H1 (cell line): ENCODE data around the gene BRD2. TPM values are rescaled to one million over a fixed set of nuclear protein-coding genes. Genes with fewer than 3 reads are reported as not detected.
A peak's percentile ranks its signal among the peaks of the same experiment; 100 is the strongest.

ENCODE experiments used
- ASH2L ChIP-seq: fragments of 200-600, 300-600 bp; sonication (generic); IDR thresholded peaks from one replicate; pipeline ENCODE4 v1.7.1; 2017; ENCODE audit warnings: low read length
- ATF2 ChIP-seq: IDR thresholded peaks from 2 replicates; pipeline ENCODE4 v1.6.1; 2012; ENCODE audit warnings: low read length, inconsistent platforms
- BACH1 ChIP-seq: IDR thresholded peaks from 2 replicates; pipeline ENCODE4 v1.6.1; 2012; ENCODE audit warnings: low read length, improper control_type of control experiment
- CBX8 ChIP-seq: fragments of 300-800, 300-1000 bp; sonication (generic); IDR thresholded peaks from 2 replicates; pipeline ENCODE4 v1.7.1; 2016; ENCODE audit warnings: low read depth, low read length, borderline replicate concordance
- CHD2 ChIP-seq: IDR thresholded peaks from 2 replicates; pipeline ENCODE4 v1.6.1; 2012; ENCODE audit warnings: low read length, improper control_type of control experiment
- CREB1 ChIP-seq: IDR thresholded peaks from 2 replicates; pipeline ENCODE4 v1.6.1; 2012; ENCODE audit warnings: inconsistent platforms
- E2F6 ChIP-seq: IDR thresholded peaks from 2 replicates; pipeline ENCODE4 v1.6.1; 2012; ENCODE audit warnings: inconsistent platforms
- HDAC2 ChIP-seq, 2 experiments: fragments of 300-600 bp in 1 of 2; sonication (generic) in 1 of 2; IDR thresholded peaks; 2 replicates each; pipeline ENCODE4 v1.6.1; 2011 to 2012; ENCODE audit warnings: low read depth in 2 of 2, low read length in 2 of 2, mild to moderate bottlenecking in 2 of 2, moderate library complexity in 2 of 2, borderline replicate concordance in 1 of 2, inconsistent platforms in 1 of 2
- JUN ChIP-seq: IDR thresholded peaks from 2 replicates; pipeline ENCODE4 v1.6.1; 2011; ENCODE audit warnings: low read depth, mild to moderate bottlenecking, improper control_type of control experiment, low read length
- JUND ChIP-seq: IDR thresholded peaks from 2 replicates; pipeline ENCODE4 v1.6.1; 2011; ENCODE audit warnings: mild to moderate bottlenecking, improper control_type of control experiment, low read length
- KDM5A ChIP-seq: fragments of 200-600 bp; IDR thresholded peaks from 2 replicates; pipeline ENCODE4 v1.7.1; 2012; ENCODE audit warnings: mild to moderate bottlenecking, low read length, inconsistent platforms, mixed read lengths
- NRF1 ChIP-seq: IDR thresholded peaks from 2 replicates; pipeline ENCODE4 v1.6.1; 2011; ENCODE audit warnings: mild to moderate bottlenecking, low read depth, low read length, improper control_type of control experiment
- POLR2A ChIP-seq, 2 experiments: IDR thresholded peaks; 1 replicate in 1 of 2; 2 replicates in 1 of 2; pipeline ENCODE4 v1.6.1; 2011; ENCODE audit warnings: low read depth in 2 of 2, low read length in 2 of 2, mild to moderate bottlenecking in 2 of 2; ENCODE audit errors: control extremely low read depth in 1 of 2
- RBBP5 ChIP-seq: IDR thresholded peaks from 2 replicates; pipeline ENCODE4 v1.7.1; 2012; ENCODE audit warnings: low read depth, mild to moderate bottlenecking, inconsistent platforms, low read length, moderate library complexity, borderline replicate concordance
- RNF2 ChIP-seq: fragments of 200-900, 300-1000 bp; sonication (generic); IDR thresholded peaks from 2 replicates; pipeline ENCODE4 v1.7.1; 2016; ENCODE audit warnings: borderline replicate concordance, low read depth, mild to moderate bottlenecking, antibody characterized with exemption, low read length; ENCODE audit not compliant: poor library complexity, severe bottlenecking; ENCODE audit errors: missing control alignments
- SIX5 ChIP-seq: IDR thresholded peaks from 2 replicates; pipeline ENCODE4 v1.6.1; 2011; ENCODE audit warnings: mild to moderate bottlenecking, low read depth, low read length
- SP2 ChIP-seq: IDR thresholded peaks from 2 replicates; pipeline ENCODE4 v1.6.1; 2012; ENCODE audit warnings: mild to moderate bottlenecking, low read length, inconsistent platforms
- SP4 ChIP-seq: IDR thresholded peaks from 2 replicates; pipeline ENCODE4 v1.6.1; 2012; ENCODE audit warnings: low read length, inconsistent platforms
- SRF ChIP-seq: IDR thresholded peaks from 2 replicates; pipeline ENCODE4 v1.6.1; 2011; ENCODE audit warnings: mild to moderate bottlenecking, low read depth, low read length, moderate library complexity
- SUZ12 ChIP-seq: fragments of 200-600 bp; sonication (generic); IDR thresholded peaks from 2 replicates; pipeline ENCODE4 v1.6.1; 2012; ENCODE audit warnings: mild to moderate bottlenecking, inconsistent platforms, low read length, moderate library complexity, mixed read lengths
- TBP ChIP-seq: IDR thresholded peaks from 2 replicates; pipeline ENCODE4 v1.6.1; 2011; ENCODE audit warnings: low read depth, low read length, improper control_type of control experiment
- TCF12 ChIP-seq: IDR thresholded peaks from 2 replicates; pipeline ENCODE4 v1.6.1; 2011; ENCODE audit warnings: low read depth, mild to moderate bottlenecking, low read length
- YY1 ChIP-seq: IDR thresholded peaks from 2 replicates; pipeline ENCODE4 v1.6.1; 2011; ENCODE audit warnings: low read depth, mild to moderate bottlenecking, low read length
- polyA plus RNA-seq, 7 experiments: library from polyadenylated mRNA; depleted of rRNA in 3 of 7; stranded (reverse) in 5 of 7; unstranded in 2 of 7; fragments of >200 nt in 5 of 7; fragments of 200-250 nt in 2 of 7; gene quantifications; 1 replicate in 5 of 7; 2 replicates in 1 of 7; 4 replicates in 1 of 7; pipeline versions ENCODE4 v1.2.1 to v1.2.3, GENCODE V29; 2011 to 2013; ENCODE audit warnings: missing spikeins in 2 of 7, mixed read lengths in 2 of 7
- total RNA-seq: library from RNA; stranded (reverse); fragmentation: NEBNext Ultra II Directional; extraction: Animal tissue kit (Norgen Biotek cat#: 25700); gene quantifications from 2 replicates; pipeline ENCODE4 v1.2.1, GENCODE V29; 2021

Gene BRD2
- total and polyA plus RNA-seq, 2 of the 8 experiments (the other 6 are each of a cell fraction or from before 2014, with no cell fraction given), result 132 to 185 TPM

GRCh38 chr6:32971581-32972352 is 3.4 kb downstream of the BRD2 start (continued):
- TF ChIP-seq SUZ12 (no peak), HDAC2 (IDR thresholded peaks at IDR 0.05; ENCODE audit: borderline replicate concordance in 1 of 2, low read depth in 2 of 2, low read length in 2 of 2) (0 out of 4 replicates have a peak, but pooled peaks of 1 of the 2 experiments have one; percentile 53), ASH2L (peak; percentile 43), RBBP5 (no peak), SIX5 (no peak), TBP (peak; percentile 98), SRF (no peak), POLR2A (IDR thresholded peaks at IDR 0.05; ENCODE audit: control extremely low read depth in 1 of 2, low read depth in 2 of 2, low read length in 2 of 2) (peak in 1 of 2 experiments; percentile 99; a peak in 2 of 3 replicates), TCF12 (no peak), CREB1 (peak; percentile 90), RNF2 (no peak), JUN (peak; percentile 97), JUND (peak; percentile 100), SP4 (peak; percentile 88; the same call in 1 of the 2 replicates), NRF1 (peak; percentile 30), YY1 (peak; percentile 96; the same call in 1 of the 2 replicates), E2F6 (peak; percentile 97), CBX8 (no peak), ATF2 (peak; percentile 87), SP2 (no peak), BACH1 (peak; percentile 84), KDM5A (no peak), CHD2 (peak; percentile 58; the same call in 1 of the 2 replicates)
